COLO668 (cell line): ENCODE measurements around the gene COL18A1.
A peak's percentile ranks its signal among the peaks of the same experiment; 100 is the strongest.
"Not testable (repeated sequence)": the region's sequence is repeated elsewhere in the genome, so short reads cannot be mapped to it uniquely, and the experiment has no call there.

Experiments
- DNase-seq: peaks from one replicate; lab custom pipeline; 2025; ENCODE audit not compliant: unreplicated experiment; lab: John Stamatoyannopoulos, UW

Gene COL18A1

GRCh38 chr21:45555557-45556301 is 150.8 kb downstream of the COL18A1 start:
- DNase-seq: peak; percentile 90

GRCh38 chr21:45556302-45556644 is 151.3 kb downstream of the COL18A1 start:
- DNase-seq: no peak

GRCh38 chr21:45556645-45557615 is 152.0 kb downstream of the COL18A1 start:
- DNase-seq: no peak

- no peak for DNase-seq
Observed at GRCh38 chr21:45557616-45558043, 152.7 kb downstream of the COL18A1 start.

- DNase-seq: no peak
Observed at GRCh38 chr21:45558044-45558721, 153.2 kb downstream of the COL18A1 start.

- DNase-seq: no peak
Observed at GRCh38 chr21:45559216-45560105, 154.5 kb downstream of the COL18A1 start.

GRCh38 chr21:45560106-45561021 is 155.4 kb downstream of the COL18A1 start:
- DNase-seq: no peak

GRCh38 chr21:45561241-45561640 is 156.3 kb downstream of the COL18A1 start:
- not testable (repeated sequence) for DNase-seq

GRCh38 chr21:45562402-45562801 is 157.4 kb downstream of the COL18A1 start:
- DNase-seq: no peak

- no peak for DNase-seq
Observed at GRCh38 chr21:45562965-45563364, 158.0 kb downstream of the COL18A1 start.
